Measurements from ENCODE around the gene ZCCHC7.
A peak's percentile ranks its signal among the peaks of the same experiment; 100 is the strongest.

The ZCCHC7 gene

GRCh38 chr9:37212435-37212834, 92.1 kb downstream of the ZCCHC7 start:
- no peak for DNase-seq

- no peak for DNase-seq
Measured at GRCh38 chr9:37215381-37215780, 95.0 kb downstream of the ZCCHC7 start.

- DNase-seq: peak in 1 of 2 donors; percentile 19
Measured at GRCh38 chr9:37215830-37216229, 95.5 kb downstream of the ZCCHC7 start.

DNA sequence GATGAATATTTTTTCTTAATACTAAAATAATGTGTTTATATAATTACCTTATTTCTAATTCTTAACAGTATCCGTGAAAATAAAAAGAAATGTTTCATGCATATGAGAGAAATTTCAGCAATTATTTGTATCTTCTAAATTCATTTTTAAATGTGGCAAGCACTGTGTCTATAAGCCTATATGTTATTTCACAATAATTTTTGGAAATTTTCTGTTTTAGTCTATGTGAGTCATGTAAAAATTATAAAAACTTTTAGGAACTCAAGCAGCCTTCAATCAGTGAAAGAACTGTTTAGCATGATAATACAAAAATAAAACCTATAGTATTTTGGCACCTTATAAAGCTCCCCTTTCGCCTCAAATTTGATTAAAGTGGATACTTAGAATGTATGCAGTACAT, 96.8 kb downstream of the ZCCHC7 start:
- DNase-seq: peak; percentile 34 to 53

GRCh38 chr9:37218800-37219425, 98.5 kb downstream of the ZCCHC7 start:
- DNase-seq: no peak

DNA sequence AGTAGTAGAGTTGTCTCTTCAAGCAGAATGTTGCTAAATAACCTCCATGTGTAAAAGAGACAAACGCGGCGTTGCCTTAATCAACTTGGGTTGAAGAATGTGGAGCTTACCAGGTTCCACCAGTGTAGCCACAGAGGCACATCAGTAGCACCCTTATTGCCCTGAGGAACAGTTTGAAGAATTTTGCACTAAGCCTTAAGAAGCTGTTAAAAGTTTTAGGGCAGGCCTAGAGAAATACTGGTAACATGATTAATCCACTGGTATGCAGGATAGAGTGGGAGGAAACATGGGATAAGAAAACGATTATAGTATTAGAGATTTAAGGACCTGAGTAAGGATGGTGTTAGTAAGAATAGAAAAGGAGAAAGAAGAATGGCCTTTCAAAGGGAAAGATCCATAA, 100.6 kb downstream of the ZCCHC7 start:
- no peak for DNase-seq

DNA sequence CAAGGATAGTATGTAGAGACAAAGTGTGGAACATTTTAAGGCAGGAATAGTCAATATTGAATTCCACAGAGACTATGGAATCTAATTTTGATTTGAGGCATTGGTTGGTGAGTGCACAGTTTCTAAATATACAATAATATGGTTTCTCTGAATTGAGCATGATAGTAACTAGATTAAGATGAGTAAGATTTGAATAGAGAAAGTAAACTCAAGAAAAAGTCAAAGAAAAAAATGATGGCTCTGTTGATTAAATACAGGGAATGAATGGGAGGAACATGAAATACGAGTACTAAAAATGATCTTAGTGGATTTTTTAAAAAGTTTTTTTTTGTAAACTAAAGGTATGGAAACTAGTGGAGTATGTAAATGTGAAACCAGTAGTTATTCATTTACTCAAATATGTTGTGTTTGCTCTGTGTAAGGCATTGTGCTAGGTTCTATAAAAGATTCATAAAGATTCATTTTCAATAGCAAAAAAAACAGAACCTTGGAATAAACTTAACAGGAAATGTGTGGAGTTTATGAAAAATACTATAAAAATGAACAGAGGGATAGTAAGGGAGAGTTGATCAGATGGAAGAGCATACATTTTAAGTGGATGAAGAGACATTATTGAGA, 101.2 kb downstream of the ZCCHC7 start:
- no peak for DNase-seq

- DNase-seq: no peak
Measured at GRCh38 chr9:37229455-37229854, 109.1 kb downstream of the ZCCHC7 start.

DNA sequence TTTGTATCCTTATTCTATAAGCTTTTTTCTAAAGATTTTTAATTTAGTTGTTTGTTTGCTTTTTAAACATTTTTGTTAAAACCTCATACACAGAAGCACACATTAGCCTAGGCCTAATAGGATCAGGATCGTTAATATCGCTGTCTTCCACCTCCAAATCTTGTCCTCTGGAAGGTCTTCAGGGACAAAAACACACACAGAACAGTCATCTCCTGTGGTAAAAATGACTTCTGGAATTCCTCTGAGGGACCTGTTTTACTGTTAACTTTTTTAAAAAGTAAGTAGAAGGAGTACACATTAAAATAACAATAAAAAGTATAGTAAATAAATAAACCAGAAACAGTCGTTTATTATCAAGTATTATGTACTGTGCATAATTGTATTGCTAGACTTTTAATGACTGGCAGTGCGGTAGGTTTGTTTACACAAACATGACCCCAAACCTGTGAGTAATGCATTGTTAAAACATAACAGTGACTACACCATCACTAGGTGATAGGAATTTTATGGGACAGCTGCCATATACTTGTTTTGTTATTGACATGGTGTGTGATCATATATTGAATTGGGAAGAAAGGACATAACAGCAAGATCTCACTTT, 109.6 kb downstream of the ZCCHC7 start:
- no peak for DNase-seq

DNA sequence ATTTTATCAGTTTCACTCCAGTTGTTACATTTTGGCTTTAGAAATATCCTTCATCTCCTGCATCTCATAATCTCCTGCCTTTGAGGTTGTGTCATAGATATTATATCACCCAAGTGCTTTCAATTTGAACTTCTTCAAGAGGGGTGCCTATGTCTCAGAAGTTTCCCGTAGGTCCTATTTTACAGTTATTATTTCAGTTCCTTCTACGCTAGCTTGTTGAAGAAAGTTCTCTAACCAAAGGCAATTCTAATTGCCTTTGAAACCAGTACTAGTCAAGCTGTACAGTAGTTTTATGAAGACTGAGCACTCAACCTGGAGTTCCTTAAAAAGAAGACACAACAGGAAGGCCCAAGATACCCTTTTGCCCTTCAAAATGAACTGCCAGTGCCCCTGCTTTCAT, 116.4 kb downstream of the ZCCHC7 start:
- no peak for DNase-seq

DNA sequence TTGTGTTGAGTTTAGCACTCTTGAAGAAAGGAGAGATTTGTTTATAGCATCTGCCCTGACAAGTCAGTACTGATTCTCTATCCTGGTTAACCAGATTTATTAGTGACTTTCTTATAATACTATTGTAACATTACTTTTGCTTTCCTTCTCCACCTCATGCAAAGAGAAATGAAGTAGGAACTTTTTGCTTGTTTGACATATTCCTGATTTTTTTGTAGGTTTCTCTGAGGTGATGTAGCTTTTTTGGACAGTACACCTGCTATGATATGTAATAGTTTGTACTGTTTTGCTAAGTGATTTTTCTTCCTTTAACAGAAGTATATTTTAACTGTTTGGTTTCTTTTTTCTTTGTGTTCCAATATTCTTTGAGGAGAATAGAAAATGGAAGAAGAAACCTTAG, 117.7 kb downstream of the ZCCHC7 start:
- DNase-seq: no peak

- no peak for DNase-seq
Measured at GRCh38 chr9:37239224-37239859, 119.0 kb downstream of the ZCCHC7 start.

DNA sequence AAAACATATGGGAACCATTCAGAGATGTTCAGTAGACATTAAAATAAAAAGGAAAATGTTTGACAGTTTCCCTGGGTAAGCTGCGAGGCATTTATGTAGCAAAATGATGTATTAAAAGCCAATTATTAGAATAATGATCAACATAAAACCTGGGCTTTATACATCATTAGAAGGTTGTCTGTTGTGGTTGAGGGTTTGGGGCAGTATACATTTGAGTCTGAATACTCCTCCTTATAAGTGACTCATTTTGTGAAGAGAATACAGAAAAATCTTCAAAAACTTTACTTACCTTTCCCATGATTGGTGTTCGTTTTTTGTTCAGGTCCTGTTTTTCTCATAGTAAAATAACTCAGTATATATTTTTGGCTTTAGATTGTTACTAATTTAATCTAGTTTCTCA, 119.5 kb downstream of the ZCCHC7 start:
- no peak for DNase-seq

GRCh38 chr9:37241340-37241739, 121.0 kb downstream of the ZCCHC7 start:
- no peak for DNase-seq

DNA sequence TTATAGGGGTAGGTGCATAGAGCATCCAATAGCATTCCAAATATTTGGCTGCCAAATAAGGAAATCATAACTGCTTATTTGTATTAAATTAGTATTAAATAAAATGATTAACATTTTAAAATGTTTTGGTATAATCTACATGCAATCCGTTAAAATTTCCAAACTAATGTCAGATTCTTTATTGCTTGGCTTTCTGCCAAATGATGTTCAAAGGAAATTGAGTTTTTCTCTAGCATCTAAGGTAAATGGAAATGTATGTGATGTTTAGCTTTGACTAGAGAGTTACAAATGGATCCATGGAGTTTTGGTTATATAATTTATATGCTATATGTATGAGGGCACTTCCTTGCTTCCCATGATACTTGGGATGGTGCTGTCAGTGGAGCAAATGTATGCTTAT, 121.7 kb downstream of the ZCCHC7 start:
- DNase-seq: no peak

GRCh38 chr9:37243588-37244345, 123.4 kb downstream of the ZCCHC7 start:
- DNase-seq: no peak

DNA sequence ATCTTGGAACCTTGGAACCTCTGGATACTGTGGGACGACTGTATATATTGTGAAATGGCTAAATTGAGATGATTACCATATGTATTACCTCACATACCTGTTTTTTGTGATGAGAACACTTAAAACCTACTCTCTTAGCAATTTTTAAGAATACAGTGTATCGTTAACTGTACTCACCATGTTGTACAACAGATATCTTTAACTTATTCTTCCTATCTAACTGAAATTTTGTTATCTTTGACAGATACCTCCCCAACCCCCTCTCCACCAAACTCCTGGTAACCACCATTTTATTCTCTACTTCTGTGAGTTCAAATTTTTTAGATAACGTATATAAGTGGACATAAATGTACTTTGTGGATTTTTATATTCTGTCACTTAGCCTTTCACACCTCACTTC, 126.5 kb downstream of the ZCCHC7 start:
- DNase-seq: no peak

DNA sequence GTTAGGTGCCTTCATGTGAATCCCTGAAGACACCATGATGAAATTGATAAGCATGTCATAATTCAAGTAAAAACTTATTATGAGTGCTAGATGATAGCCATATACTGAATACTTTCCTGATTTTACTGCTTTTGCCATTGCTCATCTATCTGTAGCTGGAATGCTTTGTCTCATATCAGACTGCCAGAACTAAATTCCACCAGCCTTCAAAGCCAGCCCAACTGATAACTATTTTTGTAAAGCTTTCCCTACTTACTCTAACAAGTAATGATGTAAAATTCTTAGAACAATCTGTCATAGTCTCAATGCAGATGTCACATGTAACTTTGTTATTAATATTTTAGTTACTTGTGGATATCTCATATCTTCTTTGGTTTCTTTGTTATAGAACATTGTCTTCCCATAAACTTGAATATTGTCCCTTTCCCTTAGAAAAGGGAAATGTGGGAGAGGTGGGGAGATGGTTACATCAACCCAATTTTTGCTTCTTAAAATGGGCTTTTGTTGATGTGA, 128.3 kb downstream of the ZCCHC7 start:
- no peak for DNase-seq

GRCh38 chr9:37251452-37251851, 131.1 kb downstream of the ZCCHC7 start:
- DNase-seq: no peak

GRCh38 chr9:37253377-37253937, 133.1 kb downstream of the ZCCHC7 start:
- DNase-seq: no peak

- no peak for DNase-seq
Measured at GRCh38 chr9:37255187-37255586, 134.8 kb downstream of the ZCCHC7 start.

GRCh38 chr9:37255944-37256862, 135.8 kb downstream of the ZCCHC7 start:
- no peak for DNase-seq

All from inflammatory macrophage treated with lipopolysaccharide for 1 hour (primary cell).